Trophoblast cell (in vitro differentiated cells and primary cell): ENCODE measurements around the gene ZSWIM6.

Source experiments
- DNase-seq, 2 donors: peaks; one replicate each; pipeline ENCODE4 v3.0.0-alpha.2; 2016
- H2AFZ ChIP-seq: 2 replicates; pipeline ENCODE4 v1.6.1; 2013; ENCODE audit warnings: low read length, moderate library complexity, mild to moderate bottlenecking; ENCODE audit not compliant: insufficient read depth, poor library complexity
- H2AK5ac ChIP-seq: 2 replicates; pipeline ENCODE4 v1.6.1; 2013; ENCODE audit warnings: mild to moderate bottlenecking, low read length
- H2BK120ac ChIP-seq: 2 replicates; pipeline ENCODE4 v1.6.1; 2013; ENCODE audit warnings: low read length, mild to moderate bottlenecking, moderate library complexity; ENCODE audit not compliant: insufficient read depth, poor library complexity
- H2BK12ac ChIP-seq: 2 replicates; pipeline ENCODE4 v1.6.1; 2013; ENCODE audit warnings: mild to moderate bottlenecking, low read length, moderate library complexity
- H2BK5ac ChIP-seq: 2 replicates; pipeline ENCODE4 v1.6.1; 2013; ENCODE audit warnings: low read length, low read depth, moderate library complexity, mild to moderate bottlenecking; ENCODE audit not compliant: poor library complexity
- H3K14ac ChIP-seq: 2 replicates; pipeline ENCODE4 v1.6.1; 2013; ENCODE audit warnings: mild to moderate bottlenecking, low read length
- H3K18ac ChIP-seq: 2 replicates; pipeline ENCODE4 v1.6.1; 2013; ENCODE audit warnings: mild to moderate bottlenecking, low read length
- H3K23ac ChIP-seq: 2 replicates; pipeline ENCODE4 v1.6.1; 2013; ENCODE audit warnings: low read length
- H3K27ac ChIP-seq: 2 replicates; pipeline ENCODE4 v1.5.1; 2013; ENCODE audit warnings: low read depth, mild to moderate bottlenecking, inconsistent platforms, low read length, moderate library complexity
- H3K27me3 ChIP-seq: 2 replicates; pipeline ENCODE4 v1.6.1; 2013; ENCODE audit warnings: inconsistent platforms, mild to moderate bottlenecking, low read length, moderate library complexity; ENCODE audit not compliant: insufficient read depth
- H3K36me3 ChIP-seq, 2 experiments: 1 replicate in 1 of 2; 2 replicates in 1 of 2; pipeline ENCODE4 v1.6.1; 2013; ENCODE audit warnings: low read length in 2 of 2, mild to moderate bottlenecking in 2 of 2, moderate library complexity in 1 of 2; ENCODE audit not compliant: insufficient read depth in 2 of 2, control insufficient read depth in 1 of 2
- H3K4ac ChIP-seq: 2 replicates; pipeline ENCODE4 v1.6.1; 2013; ENCODE audit warnings: low read depth, mild to moderate bottlenecking, low read length, moderate library complexity
- H3K4me1 ChIP-seq, 2 experiments: 1 replicate in 1 of 2; 2 replicates in 1 of 2; pipeline ENCODE4 v1.6.1; 2013; ENCODE audit warnings: low read length in 2 of 2, mild to moderate bottlenecking in 2 of 2, moderate library complexity in 1 of 2; ENCODE audit not compliant: insufficient read depth in 2 of 2, control insufficient read depth in 1 of 2
- H3K4me2 ChIP-seq: 2 replicates; pipeline ENCODE4 v1.6.1; 2013; ENCODE audit warnings: inconsistent platforms, mild to moderate bottlenecking, low read length, moderate library complexity
- H3K4me3 ChIP-seq: 2 replicates; pipeline ENCODE4 v1.5.1; 2013; ENCODE audit warnings: mild to moderate bottlenecking, low read depth, low read length, inconsistent platforms
- H3K79me1 ChIP-seq: one replicate; pipeline ENCODE4 v1.6.1; 2013; ENCODE audit warnings: low read length
- H3K79me2 ChIP-seq: 2 replicates; pipeline ENCODE4 v1.6.1; 2013; ENCODE audit warnings: low read length, mild to moderate bottlenecking; ENCODE audit not compliant: control insufficient read depth, insufficient read depth, poor library complexity
- H3K9ac ChIP-seq: 2 replicates; pipeline ENCODE4 v1.6.1; 2013; ENCODE audit warnings: mild to moderate bottlenecking, low read length
- H3K9me3 ChIP-seq: 2 replicates; pipeline ENCODE4 v1.6.1; 2013; ENCODE audit warnings: low read depth, mild to moderate bottlenecking, control low read depth, inconsistent platforms, low read length; ENCODE audit not compliant: insufficient read depth
- H4K12ac ChIP-seq: 2 replicates; pipeline ENCODE4 v1.6.1; 2013; ENCODE audit warnings: low read depth, mild to moderate bottlenecking, low read length, moderate library complexity
- H4K8ac ChIP-seq: 2 replicates; pipeline ENCODE4 v1.6.1; 2013; ENCODE audit warnings: low read depth, mild to moderate bottlenecking, low read length, moderate library complexity
- H4K91ac ChIP-seq: one replicate; pipeline ENCODE4 v1.6.1; 2013; ENCODE audit warnings: low read depth, mild to moderate bottlenecking, low read length, moderate library complexity
- WGBS: extraction: QIAGEN DNeasy Blood & Tissue Kit; methylation state at CpG from one replicate; pipeline ENCODE4 v1.1.7; 2013; ENCODE audit warnings: missing lambda C conversion rate; ENCODE audit not compliant: insufficient read length, insufficient coverage; ENCODE audit errors: extremely low coverage; 5-methylcytosine and 5-hydroxymethylcytosine counted together

The ZSWIM6 gene

GRCh38 chr5:61519728-61520277 is 187.7 kb downstream of the ZSWIM6 start:
- Histone ChIP-seq H3K4me1 (peaks cover 0 to under 1% of the 10 kb centered on the region in 2 experiments), H2BK12ac (no peak overlapping the region), H3K14ac (no peak overlapping the region), H3K9me3 (no peaks in the 10 kb centered on the region), H3K27ac (no peak overlapping the region), H3K4me2 (no peak overlapping the region), H3K27me3 (no peaks in the 10 kb centered on the region), H2AFZ (no peak overlapping the region), H4K8ac (no peak overlapping the region), H3K4me3 (no peak overlapping the region), H2BK5ac (no peak overlapping the region), H3K18ac (no peak overlapping the region), H3K23ac (no peak overlapping the region), H4K12ac (no peak overlapping the region), H2AK5ac (no peak overlapping the region), H3K79me1 (no peaks in the 10 kb centered on the region), H3K36me3 (peaks cover 0 to 3% of the 10 kb centered on the region in 2 experiments), H3K79me2 (no peaks in the 10 kb centered on the region), H3K9ac (no peak overlapping the region), H4K91ac (no peak overlapping the region), H2BK120ac (no peak overlapping the region), H3K4ac (no peak overlapping the region)
- no CpG with 5 or more reads among the region's 7 CpGs for WGBS
- no peak for DNase-seq

GRCh38 chr5:61523073-61523472 is 191.0 kb downstream of the ZSWIM6 start:
- Histone ChIP-seq H3K18ac (no peak overlapping the region), H4K91ac (no peak overlapping the region), H3K23ac (no peak overlapping the region), H3K9ac (no peak overlapping the region), H4K12ac (no peak overlapping the region), H3K4me2 (no peak overlapping the region), H2BK120ac (no peak overlapping the region), H3K36me3 (peaks cover 2 to 3% of the 10 kb centered on the region in 2 experiments), H3K4me3 (no peak overlapping the region), H4K8ac (no peak overlapping the region), H3K27ac (no peak overlapping the region), H3K79me1 (no peaks in the 10 kb centered on the region), H2BK12ac (no peak overlapping the region), H3K9me3 (no peaks in the 10 kb centered on the region), H3K27me3 (no peaks in the 10 kb centered on the region), H2BK5ac (no peak overlapping the region), H2AFZ (no peak overlapping the region), H3K4me1 (peaks cover 6 to 10% of the 10 kb centered on the region in 2 experiments), H2AK5ac (no peak overlapping the region), H3K14ac (no peak overlapping the region), H3K4ac (no peak overlapping the region), H3K79me2 (no peaks in the 10 kb centered on the region)
- DNase-seq: no peak
- WGBS: no CpG with 5 or more reads among the region's 2 CpGs

- no peaks in the 10 kb centered on the region for H3K79me1 ChIP-seq
- no peak overlapping the region for H4K8ac ChIP-seq
- no peak for DNase-seq
- H3K23ac ChIP-seq: no peak overlapping the region
- no peak overlapping the region for H2BK5ac ChIP-seq
- no peak overlapping the region for H2BK120ac ChIP-seq
- H3K27ac ChIP-seq: no peak overlapping the region
- H3K18ac ChIP-seq: no peak overlapping the region
- H3K4me1 ChIP-seq: peaks cover 6 to 10% of the 10 kb centered on the region in 2 experiments
- H3K9ac ChIP-seq: no peak overlapping the region
- H3K14ac ChIP-seq: no peak overlapping the region
- no peak overlapping the region for H2BK12ac ChIP-seq
- H2AFZ ChIP-seq: no peak overlapping the region
- H2AK5ac ChIP-seq: no peak overlapping the region
- H4K91ac ChIP-seq: no peak overlapping the region
- no peak overlapping the region for H3K4ac ChIP-seq
- no peak overlapping the region for H3K4me3 ChIP-seq
- no peaks in the 10 kb centered on the region for H3K79me2 ChIP-seq
- H3K4me2 ChIP-seq: no peak overlapping the region
- H3K36me3 ChIP-seq: peaks cover 2 to 3% of the 10 kb centered on the region in 2 experiments
- H3K27me3 ChIP-seq: no peaks in the 10 kb centered on the region
- H3K9me3 ChIP-seq: no peaks in the 10 kb centered on the region
- WGBS: no CpG with 5 or more reads among the region's 3 CpGs
- H4K12ac ChIP-seq: no peak overlapping the region
Measured at GRCh38 chr5:61523997-61524396, 191.9 kb downstream of the ZSWIM6 start.

GRCh38 chr5:61525512-61526206 is 193.6 kb downstream of the ZSWIM6 start:
- Histone ChIP-seq H2AK5ac (no peak overlapping the region), H3K79me2 (no peaks in the 10 kb centered on the region), H3K14ac (no peak overlapping the region), H3K4me2 (peak overlapping the region; percentile 30), H3K9me3 (no peaks in the 10 kb centered on the region), H3K4ac (no peak overlapping the region), H3K4me3 (no peak overlapping the region), H2AFZ (no peak overlapping the region), H3K79me1 (no peaks in the 10 kb centered on the region), H4K8ac (no peak overlapping the region), H2BK12ac (no peak overlapping the region), H3K9ac (no peak overlapping the region), H3K27me3 (no peaks in the 10 kb centered on the region), H2BK120ac (no peak overlapping the region), H3K23ac (no peak overlapping the region), H3K36me3 (peaks cover 2 to 4% of the 10 kb centered on the region in 2 experiments), H3K4me1 (peaks cover 6 to 10% of the 10 kb centered on the region in 2 experiments), H4K12ac (no peak overlapping the region), H3K18ac (no peak overlapping the region), H4K91ac (no peak overlapping the region), H2BK5ac (no peak overlapping the region), H3K27ac (no peak overlapping the region)
- DNase-seq: peak; percentile 95 to 99
- WGBS: no CpG with 5 or more reads among the region's 12 CpGs
